Transverse colon (tissue), 4 donors: Measurements from ENCODE around the gene PALLD.

Experiments used
- CTCF ChIP-seq, 5 experiments: fragments of 200-600 bp in 3 of 5; fragments of 450-650 bp in 2 of 5; sonication (generic) in 3 of 5; IDR thresholded peaks; 1 replicate in 2 of 5; 2 replicates in 3 of 5; pipeline ENCODE4 v1.5.1; 2016 to 2017; ENCODE audit warnings: antibody characterized with exemption in 5 of 5, inconsistent platforms in 3 of 5, mild to moderate bottlenecking in 2 of 5, moderate library complexity in 1 of 5
- POLR2A ChIP-seq: fragments of 450-650 bp; IDR thresholded peaks from one replicate; pipeline ENCODE4 v1.6.1; 2016; ENCODE audit warnings: antibody characterized with exemption, mild to moderate bottlenecking, moderate library complexity
- POLR2AphosphoS5 ChIP-seq, 3 donors: sonication (generic); formaldehyde crosslinking; IDR thresholded peaks; one replicate each; pipeline ENCODE4 v1.6.1; 2016; ENCODE audit warnings: antibody characterized with exemption in 3 of 3

GRCh38 chr4:168765726-168766125 is 268.9 kb downstream of the PALLD start:
- no peak for TF ChIP-seq CTCF (IDR thresholded peaks at IDR 0.05)
- TF ChIP-seq POLR2A, result no peak
- TF ChIP-seq POLR2AphosphoS5 (IDR thresholded peaks at IDR 0.05), result no peak
